Glutamatergic neuron (in vitro differentiated cells): ENCODE data around the gene RAPGEF5. TPM values are rescaled to one million over a fixed set of nuclear protein-coding genes. Genes with fewer than 3 reads are reported as not detected.
A peak's percentile ranks its signal among the peaks of the same experiment; 100 is the strongest.

Experiments
- DNase-seq: peaks from one replicate; pipeline ENCODE4 v3.0.0; 2022
- H3K27ac Mint-ChIP-seq: one replicate; pipeline ENCODE4 v1.8.0; 2020; ENCODE audit warnings: mild to moderate bottlenecking, mixed read lengths, inconsistent platforms; ENCODE audit not compliant: unreplicated experiment
- H3K27me3 Mint-ChIP-seq: one replicate; pipeline ENCODE4 v1.8.0; 2020; ENCODE audit warnings: mild to moderate bottlenecking, moderate library complexity, mixed read lengths, inconsistent platforms; ENCODE audit not compliant: unreplicated experiment
- H3K36me3 Mint-ChIP-seq: one replicate; pipeline ENCODE4 v1.8.0; 2020; ENCODE audit warnings: mild to moderate bottlenecking, mixed read lengths, inconsistent platforms; ENCODE audit not compliant: unreplicated experiment
- H3K4me1 Mint-ChIP-seq: one replicate; pipeline ENCODE4 v1.8.0; 2020; ENCODE audit warnings: mild to moderate bottlenecking, low read depth, mixed read lengths, inconsistent platforms; ENCODE audit not compliant: unreplicated experiment
- H3K4me3 Mint-ChIP-seq: one replicate; pipeline ENCODE4 v1.8.0; 2020; ENCODE audit warnings: mild to moderate bottlenecking, mixed read lengths, inconsistent platforms; ENCODE audit not compliant: unreplicated experiment
- H3K9me3 Mint-ChIP-seq: one replicate; pipeline ENCODE4 v1.8.0; 2020; ENCODE audit warnings: mild to moderate bottlenecking, moderate library complexity, mixed read lengths, inconsistent platforms; ENCODE audit not compliant: unreplicated experiment
- CTCF ChIP-seq: fragments of 200-600 bp; sonication (generic); IDR thresholded peaks from one replicate; pipeline ENCODE4 v1.5.0; 2021; ENCODE audit not compliant: partially characterized antibody, unreplicated experiment
- total RNA-seq: library from RNA; stranded (reverse); fragmentation: NEBNext Ultra II Directional; extraction: Animal tissue kit (Norgen Biotek cat#: 25700); gene quantifications from one replicate; pipeline ENCODE4 v1.2.1, GENCODE V29; 2021; ENCODE audit not compliant: unreplicated experiment

Gene RAPGEF5
- total RNA-seq, 1 donor from 2014 or later, result 169 TPM

GRCh38 chr7:22117222-22117621, 239.7 kb downstream of the RAPGEF5 start:
- no peak for TF ChIP-seq CTCF
- no peak for DNase-seq

GRCh38 chr7:22116451-22117030, 240.4 kb downstream of the RAPGEF5 start:
- no peak for DNase-seq
- peaks cover 1% of the 10 kb centered on the region for H3K4me1 Mint-ChIP-seq
- H3K4me3 Mint-ChIP-seq, result no peak overlapping the region
- H3K36me3 Mint-ChIP-seq, result peaks cover 7% of the 10 kb centered on the region
- peaks cover 5% of the 10 kb centered on the region for H3K9me3 Mint-ChIP-seq
- peaks cover 7% of the 10 kb centered on the region for H3K27me3 Mint-ChIP-seq
- TF ChIP-seq CTCF, result no peak
- H3K27ac Mint-ChIP-seq, result no peak overlapping the region

More at GRCh38 chr7:22117222-22117621, 239.7 kb downstream of the RAPGEF5 start:
- peaks cover 5% of the 10 kb centered on the region for H3K9me3 Mint-ChIP-seq
- H3K27ac Mint-ChIP-seq, result no peak overlapping the region
- H3K36me3 Mint-ChIP-seq, result peaks cover 7% of the 10 kb centered on the region
- H3K4me3 Mint-ChIP-seq, result no peak overlapping the region
- peaks cover 1% of the 10 kb centered on the region for H3K4me1 Mint-ChIP-seq
- H3K27me3 Mint-ChIP-seq, result peaks cover 7% of the 10 kb centered on the region

GRCh38 chr7:22115689-22116088, 241.3 kb downstream of the RAPGEF5 start:
- Mint-ChIP-seq H3K4me3 (no peak overlapping the region), H3K27ac (no peak overlapping the region)
- no peak for DNase-seq

GRCh38 chr7:22114440-22114981, 242.4 kb downstream of the RAPGEF5 start:
- no peak overlapping the region for H3K4me3 Mint-ChIP-seq
- peaks cover 1% of the 10 kb centered on the region for H3K4me1 Mint-ChIP-seq
- peaks cover 7% of the 10 kb centered on the region for H3K36me3 Mint-ChIP-seq
- no peak for DNase-seq
- H3K27me3 Mint-ChIP-seq, result peaks cover 7% of the 10 kb centered on the region
- H3K27ac Mint-ChIP-seq, result peak overlapping the region; percentile 64
- TF ChIP-seq CTCF, result no peak
- H3K9me3 Mint-ChIP-seq, result peaks cover 9% of the 10 kb centered on the region

More at GRCh38 chr7:22115689-22116088, 241.3 kb downstream of the RAPGEF5 start:
- Mint-ChIP-seq H3K9me3 (peaks cover 5% of the 10 kb centered on the region), H3K27me3 (peaks cover 7% of the 10 kb centered on the region), H3K4me1 (peaks cover 1% of the 10 kb centered on the region), H3K36me3 (peaks cover 7% of the 10 kb centered on the region)
- no peak for TF ChIP-seq CTCF

GRCh38 chr7:22113041-22113440, 243.9 kb downstream of the RAPGEF5 start:
- Mint-ChIP-seq H3K4me3 (no peak overlapping the region), H3K27me3 (peaks cover 9% of the 10 kb centered on the region), H3K27ac (no peak overlapping the region), H3K9me3 (peaks cover 9% of the 10 kb centered on the region), H3K36me3 (peaks cover 7% of the 10 kb centered on the region), H3K4me1 (peaks cover 1% of the 10 kb centered on the region)
- TF ChIP-seq CTCF, result no peak
- DNase-seq, result no peak
